ENCODE results near the gene RBM24.

DNA sequence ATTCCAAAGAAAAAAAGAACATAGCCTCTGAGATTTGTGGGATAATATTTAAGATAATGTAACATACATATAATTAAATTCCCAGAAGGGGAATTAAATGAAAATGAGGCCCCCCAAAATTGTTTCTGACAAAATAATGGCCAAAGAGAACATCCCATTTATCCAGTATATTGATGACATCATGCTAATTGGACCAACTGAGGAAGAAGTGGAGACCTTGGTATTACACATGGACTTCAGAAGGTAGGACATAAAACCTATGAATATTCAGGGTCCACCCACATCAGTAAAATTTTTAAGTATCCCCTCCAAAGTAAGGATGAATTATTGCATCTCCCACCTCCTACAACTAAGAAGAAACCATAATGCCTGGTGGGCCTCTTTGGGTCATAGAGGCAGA, 15.6 kb upstream of the RBM24 start:
- TF ChIP-seq SMC3 (IDR thresholded peaks at IDR 0.05; ENCODE audit: borderline replicate concordance, low read length) (no peak), BCLAF1 (IDR thresholded peaks at IDR 0.05) (no peak), JUND (IDR thresholded peaks at IDR 0.05; ENCODE audit: low read depth, low read length) (no peak), USF1 (IDR thresholded peaks at IDR 0.05; ENCODE audit: borderline replicate concordance, extremely low read length, insufficient read depth, low read depth, low read length) (no peak), TAF1 (IDR thresholded peaks at IDR 0.05; ENCODE audit: borderline replicate concordance, low read depth, low read length) (no peak), ZNF217 (IDR thresholded peaks at IDR 0.05) (no peak), CTCF (IDR thresholded peaks at IDR 0.05 in 2 of 3, conservative IDR thresholded peaks at IDR 0.05 in 1 of 3; ENCODE audit: control insufficient read depth in 2 of 3, extremely low read depth in 1 of 3, insufficient read depth in 1 of 3, low read depth in 3 of 3, low read length in 3 of 3) (no peak)

All from GM12878 (cell line).